Measurements from ENCODE around the gene CELSR2. TPM values are rescaled to one million over a fixed set of nuclear protein-coding genes. Genes with fewer than 3 reads are reported as not detected.
"Not testable (repeated sequence)": the region's sequence is repeated elsewhere in the genome, so short reads cannot be mapped to it uniquely, and the experiment has no call there.

The CELSR2 gene
- polyA plus RNA-seq, 3 donors, result 24.0 to 28.6 (median 26.0) TPM

DNA sequence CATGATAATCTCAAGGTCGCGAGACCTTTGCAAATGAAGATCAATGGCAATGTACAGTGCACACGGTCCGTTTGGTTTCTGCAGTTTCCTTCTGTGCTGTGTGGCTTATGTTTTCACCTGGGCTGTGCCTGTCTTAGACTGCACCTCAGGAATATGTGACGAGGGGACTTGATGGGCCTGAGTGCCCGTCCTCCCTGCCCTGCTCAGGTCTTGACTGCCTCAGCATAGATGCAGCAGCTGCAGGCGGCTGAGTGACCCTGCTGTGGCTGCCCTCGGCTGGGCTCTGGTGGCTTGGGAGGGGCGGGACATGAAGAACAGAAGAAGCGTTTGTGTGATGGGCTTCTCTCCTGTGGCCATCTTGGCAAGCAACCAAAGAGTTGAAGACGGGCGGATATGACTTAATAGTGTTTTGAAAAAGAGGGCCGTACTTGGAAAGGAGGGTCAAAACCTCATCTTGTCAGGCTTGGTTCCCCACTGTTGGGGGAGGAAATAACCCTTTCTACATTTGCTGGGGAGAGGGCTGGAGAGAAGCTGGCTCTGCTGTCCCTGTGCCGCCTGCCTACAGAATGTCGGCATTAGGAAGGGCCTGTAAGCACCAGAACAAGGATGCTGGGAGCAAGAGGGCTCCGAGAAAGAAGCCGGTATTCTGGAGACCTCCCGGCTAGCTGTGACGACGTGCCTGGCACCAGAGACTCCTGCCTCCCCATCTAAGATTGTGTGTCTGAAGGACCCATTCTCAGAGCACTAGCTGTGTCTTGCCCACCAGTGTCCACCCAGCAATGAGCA lies 50.4 kb downstream of the CELSR2 start:
- DNase-seq (ENCODE audit: low read depth in 3 of 3, low spot score in 2 of 3), result no peak

DNA sequence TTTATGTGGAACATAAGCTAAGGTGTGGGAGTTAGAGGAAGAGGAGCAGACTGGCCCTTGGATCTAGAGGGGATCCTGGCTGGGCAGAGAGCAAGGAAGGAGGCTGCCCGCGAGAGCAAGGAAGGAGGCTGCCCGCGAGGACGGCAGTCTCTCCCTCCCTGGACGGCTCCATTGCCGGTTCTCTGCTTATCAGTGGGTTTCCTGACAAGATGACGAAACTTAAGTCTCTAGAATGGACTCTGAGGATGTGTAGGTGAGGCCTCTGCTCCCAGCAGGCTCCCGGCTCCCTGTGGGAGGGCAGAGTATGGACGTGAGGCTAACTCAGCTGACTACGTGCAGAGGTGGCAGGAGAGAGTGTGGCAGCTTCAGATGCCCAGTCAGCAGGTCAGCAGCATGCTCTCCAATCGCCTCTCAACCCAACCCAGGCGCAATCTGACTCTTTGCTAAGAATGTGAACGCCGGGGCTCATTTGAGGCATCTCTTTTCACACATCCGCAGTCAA lies 51.4 kb downstream of the CELSR2 start:
- DNase-seq (ENCODE audit: low read depth in 3 of 3, low spot score in 2 of 3), result no peak

DNA sequence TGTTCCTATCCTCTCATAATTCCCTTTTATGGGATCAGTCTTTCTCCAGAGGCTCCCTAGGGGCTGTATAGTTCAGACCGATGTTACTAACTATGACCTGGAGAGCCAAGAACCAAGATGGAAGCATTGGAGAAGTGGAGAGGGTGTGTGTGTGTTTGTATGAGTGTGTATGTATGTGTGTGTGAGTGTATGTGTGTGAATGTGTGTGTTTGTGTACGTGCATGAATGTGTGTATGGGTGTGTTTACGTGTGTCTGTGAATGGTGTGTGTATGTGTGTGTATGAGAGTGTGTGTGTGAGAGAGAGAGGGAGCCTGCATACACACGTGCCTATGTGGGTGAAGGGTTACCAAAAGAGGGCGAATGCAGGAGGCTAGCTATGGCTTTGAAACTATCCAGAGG lies 52.5 kb downstream of the CELSR2 start:
- no peak for DNase-seq (ENCODE audit: low read depth in 3 of 3, low spot score in 2 of 3)

DNA sequence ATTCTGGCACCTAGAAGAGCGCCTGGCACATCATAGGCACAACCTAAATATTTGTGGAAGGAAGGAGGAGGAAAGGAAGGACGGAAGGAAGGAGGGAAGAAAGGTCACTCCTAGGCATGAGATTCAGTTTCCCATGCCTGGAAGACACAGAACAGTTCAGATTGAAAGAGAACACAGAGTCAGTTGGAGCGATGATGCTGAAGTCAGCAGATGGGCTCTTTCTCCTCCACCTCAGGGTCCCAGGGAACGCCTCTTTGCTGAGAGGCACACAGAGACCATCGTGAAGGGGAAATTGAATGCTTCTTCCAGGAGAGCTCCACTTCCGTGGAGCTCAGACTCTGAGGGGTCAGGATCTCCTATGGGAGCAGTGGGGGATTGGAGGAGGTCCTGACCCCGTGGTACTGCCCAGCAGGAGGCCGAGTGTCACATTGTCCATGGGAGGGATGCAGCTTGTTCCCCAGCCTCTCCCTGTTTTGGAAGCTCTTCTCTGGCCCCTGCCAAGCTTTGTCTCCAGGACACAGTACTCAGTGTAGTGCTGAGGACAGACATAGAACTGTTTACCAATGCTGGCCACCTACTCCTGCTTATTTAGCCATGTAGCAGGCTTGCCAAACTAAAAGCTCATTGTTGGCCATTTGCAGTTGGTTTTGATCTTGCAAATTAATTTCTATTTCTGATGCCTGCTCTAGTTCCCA lies 55.0 kb downstream of the CELSR2 start:
- DNase-seq (ENCODE audit: low read depth in 3 of 3, low spot score in 2 of 3), result no peak

DNA sequence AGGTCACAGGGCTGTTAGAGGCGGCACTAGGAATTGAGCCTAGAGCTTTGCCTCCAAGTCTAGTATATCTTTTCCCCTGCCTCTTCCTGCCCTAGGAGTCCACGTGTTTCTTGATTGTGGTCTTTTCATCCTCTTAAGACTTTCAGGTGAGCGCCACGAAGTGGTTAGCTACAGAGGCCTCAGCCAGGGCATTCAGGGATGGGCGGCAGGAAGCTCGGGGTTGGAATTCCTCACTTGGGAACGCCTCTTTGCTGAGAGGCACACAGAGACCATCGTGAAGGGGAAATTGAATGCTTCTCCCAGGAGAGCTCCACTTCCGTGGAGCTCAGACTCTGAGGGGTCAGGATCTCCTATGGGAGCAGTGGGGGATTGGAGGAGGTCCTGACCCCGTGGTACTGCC lies 56.7 kb downstream of the CELSR2 start:
- DNase-seq (ENCODE audit: low read depth in 3 of 3, low spot score in 2 of 3), result not testable (repeated sequence)

DNA sequence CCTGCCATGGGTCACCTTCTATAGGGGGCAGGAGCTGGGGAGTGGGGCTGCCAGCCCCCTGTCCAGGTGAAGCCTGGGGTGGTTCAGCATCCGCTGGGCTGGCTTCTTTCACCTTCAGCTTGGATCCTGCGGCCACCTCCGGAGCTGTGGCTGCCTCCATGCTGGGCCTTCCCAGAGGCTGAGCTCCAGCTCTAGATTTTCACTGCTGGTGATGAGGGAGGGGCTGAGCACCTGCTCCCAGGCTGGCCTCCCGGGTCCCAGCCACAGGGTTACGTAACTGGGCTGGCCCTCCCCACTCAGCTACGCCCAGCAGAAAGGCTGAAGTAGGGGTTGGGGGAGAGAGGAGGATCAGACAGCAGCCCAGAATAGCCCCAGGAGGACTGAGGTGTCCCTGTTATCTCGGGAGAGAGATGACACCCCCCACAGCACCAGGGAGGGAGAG lies 57.5 kb downstream of the CELSR2 start, which contains the start of gene MYBPHL:
Gene MYBPHL (minus strand): TSS at position 180 of the 442 bp plus-strand sequence. CDS start 20 bp downstream, at position 160.
- DNase-seq (ENCODE audit: low read depth in 3 of 3, low spot score in 2 of 3), result no peak

DNA sequence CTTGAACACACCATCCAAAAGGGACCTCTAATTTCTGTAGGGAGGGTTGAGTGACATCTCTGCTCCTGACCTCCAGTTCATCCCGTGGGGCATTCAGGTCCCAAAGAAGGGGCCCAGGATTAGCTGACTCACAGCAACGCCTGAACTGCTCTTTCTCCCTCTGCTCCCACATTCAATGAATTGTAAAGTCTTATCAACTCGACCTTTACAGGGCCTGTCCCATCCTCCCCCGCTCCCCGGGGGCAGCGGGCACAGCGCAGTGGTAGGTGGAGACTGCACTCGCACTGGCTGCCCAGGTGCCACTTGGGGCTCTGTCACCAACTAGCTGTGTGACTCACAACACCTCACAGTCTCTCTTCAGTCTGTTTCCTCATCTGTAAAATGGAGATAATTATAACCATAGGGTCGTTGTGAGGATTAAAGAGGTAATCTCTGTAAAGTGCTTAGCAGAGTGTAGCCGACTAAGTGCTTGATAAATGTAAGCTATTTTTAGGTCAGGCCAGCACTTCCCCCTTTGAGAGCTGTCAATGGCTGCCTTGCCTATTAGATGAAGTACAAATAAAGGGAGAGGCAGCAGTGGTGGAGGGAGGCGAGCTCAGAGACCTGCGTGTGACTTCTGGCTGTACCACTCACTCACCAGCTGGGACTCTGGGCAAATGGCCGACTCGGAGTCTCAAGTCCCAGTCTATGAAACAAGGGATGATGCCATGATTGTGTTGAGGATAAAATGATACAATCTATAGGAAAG lies 58.1 kb downstream of the CELSR2 start:
- DNase-seq (ENCODE audit: low read depth in 3 of 3, low spot score in 2 of 3), result no peak

DNA sequence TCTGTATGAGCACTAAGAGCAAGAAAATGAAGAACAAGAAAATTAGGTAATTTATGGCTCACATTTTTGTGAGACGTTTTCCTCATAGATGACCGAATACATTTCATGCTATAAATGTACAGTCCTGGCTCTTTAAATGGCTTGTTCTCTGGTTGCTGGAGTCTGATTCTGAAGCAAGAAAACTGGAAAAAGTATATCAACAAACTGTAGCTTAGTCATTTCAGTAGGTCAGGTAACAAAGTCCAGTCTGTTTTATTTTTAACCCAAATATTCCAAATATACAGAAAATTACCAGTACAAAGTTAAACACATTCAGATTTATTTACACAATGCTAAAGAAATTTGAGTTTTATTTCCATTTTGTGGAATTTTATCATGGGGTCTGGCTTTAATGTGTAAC lies 60.0 kb downstream of the CELSR2 start:
- no peak for DNase-seq (ENCODE audit: low read depth in 3 of 3, low spot score in 2 of 3)

DNA sequence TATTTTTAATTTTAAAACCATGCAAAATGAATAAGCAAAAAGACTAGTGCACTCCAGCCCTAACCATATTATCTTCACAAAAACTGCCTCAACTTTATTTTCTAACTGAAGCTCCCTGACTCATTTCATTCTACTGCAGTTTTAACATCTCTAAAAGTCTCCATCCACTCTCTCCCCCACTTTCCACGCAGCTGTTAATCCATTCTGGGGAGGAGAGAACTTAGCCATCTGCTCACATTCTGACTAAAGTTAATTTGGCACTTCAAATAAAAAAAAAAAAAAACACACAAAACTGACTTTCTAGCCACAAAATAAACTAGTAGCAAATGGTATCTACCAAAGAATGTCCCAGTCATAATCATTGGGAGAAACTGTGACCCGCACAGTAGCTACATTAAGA lies 62.9 kb downstream of the CELSR2 start:
- DNase-seq (ENCODE audit: low read depth in 3 of 3, low spot score in 2 of 3), result no peak

DNA sequence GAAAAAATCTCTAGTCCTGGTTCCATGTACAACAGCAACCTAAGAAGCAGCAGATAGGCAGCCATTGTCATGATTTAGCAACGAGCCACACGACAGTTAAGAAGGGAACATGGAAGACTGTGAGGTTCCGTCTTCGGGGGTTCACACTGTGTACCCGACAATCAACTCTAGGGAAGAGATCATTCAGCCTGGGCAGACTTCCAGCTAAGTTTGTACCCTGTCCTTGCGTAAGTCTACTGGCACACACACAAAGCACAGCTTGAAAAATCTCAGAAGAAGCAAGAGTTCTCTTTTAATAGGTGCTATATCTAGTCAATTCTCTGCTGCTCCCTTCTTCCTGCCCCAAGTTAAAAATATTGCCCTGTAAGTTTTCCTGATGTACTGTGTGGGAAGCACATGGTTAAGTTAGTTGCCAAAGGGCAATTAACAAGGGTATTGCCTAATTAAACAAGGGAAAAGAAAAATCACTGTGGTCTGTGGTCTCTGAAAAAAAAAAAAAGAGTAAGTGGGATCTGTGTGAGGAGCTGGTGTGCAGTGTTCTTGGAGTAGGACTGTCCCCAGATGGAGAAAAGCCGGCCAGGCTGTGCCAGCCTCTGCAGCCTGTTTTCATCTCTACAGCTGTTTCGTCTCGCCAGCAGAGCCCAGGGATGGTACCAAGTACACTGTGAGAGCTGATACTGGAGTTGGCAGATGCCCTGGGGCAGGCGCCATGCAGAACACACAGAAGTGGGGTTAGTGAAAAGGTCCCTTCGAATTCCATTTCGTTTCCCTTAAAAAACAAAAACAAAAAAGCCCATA lies 63.8 kb downstream of the CELSR2 start:
- DNase-seq (ENCODE audit: low read depth in 3 of 3, low spot score in 2 of 3), result no peak

DNA sequence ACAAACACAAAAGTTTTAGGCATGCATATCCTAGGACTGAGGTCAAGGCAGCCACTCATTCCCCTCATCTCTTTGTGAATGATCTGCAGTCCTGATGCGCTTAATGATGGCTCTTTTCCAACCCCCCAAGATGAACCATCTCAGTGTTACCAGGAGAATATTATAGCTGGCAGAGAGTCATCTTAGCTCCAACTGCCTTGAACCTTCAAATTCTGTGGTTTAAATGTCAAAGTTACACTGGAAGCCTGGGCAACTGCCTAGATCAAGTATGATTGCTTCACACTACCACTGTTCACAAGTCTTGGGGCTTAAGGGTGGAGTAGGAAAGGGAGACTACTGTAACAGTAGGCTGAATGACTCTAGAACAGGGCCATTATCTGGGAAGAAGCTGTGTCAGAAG lies 65.5 kb downstream of the CELSR2 start:
- no peak for DNase-seq (ENCODE audit: low read depth in 3 of 3, low spot score in 2 of 3)

DNA sequence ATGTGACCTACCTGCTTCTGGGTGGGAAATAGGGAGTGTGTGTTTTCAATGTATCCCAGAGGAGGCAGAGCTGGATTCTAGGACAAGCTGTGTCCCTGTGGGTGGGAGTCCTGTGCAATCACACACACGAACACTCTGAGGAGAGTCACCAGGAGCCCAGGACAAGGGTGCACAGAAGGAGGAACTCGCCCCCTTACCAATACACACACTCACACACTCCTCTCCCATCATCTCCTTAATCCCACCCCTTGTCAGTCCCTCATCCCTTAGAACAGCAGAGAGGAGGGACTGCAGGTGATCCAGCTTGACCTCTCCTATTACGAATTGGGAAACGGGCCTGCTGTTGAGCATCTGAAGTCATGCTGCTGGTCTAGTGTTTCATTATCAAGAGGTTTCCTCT lies 65.9 kb downstream of the CELSR2 start:
- DNase-seq (ENCODE audit: low read depth in 3 of 3, low spot score in 2 of 3), result no peak

DNA sequence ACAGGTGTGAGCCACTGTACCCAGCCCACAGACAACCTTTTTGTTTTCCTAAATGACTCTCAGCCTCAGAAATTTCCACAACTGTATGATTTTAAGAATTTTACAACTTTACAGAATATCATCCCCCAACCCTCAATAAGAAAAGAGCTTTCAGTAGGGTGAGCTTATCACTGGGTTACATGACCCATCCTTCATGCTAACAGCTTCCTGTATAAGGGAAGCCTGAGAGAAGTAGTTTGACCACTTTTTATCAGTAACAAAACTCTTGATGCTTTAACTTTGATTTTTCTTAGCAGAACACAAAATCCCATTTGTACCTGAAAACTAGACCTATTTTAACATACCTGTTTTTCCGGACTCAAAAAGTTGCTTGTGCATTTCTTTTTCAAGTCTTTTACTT lies 67.2 kb downstream of the CELSR2 start:
- DNase-seq (ENCODE audit: low read depth in 3 of 3, low spot score in 2 of 3), result no peak

DNA sequence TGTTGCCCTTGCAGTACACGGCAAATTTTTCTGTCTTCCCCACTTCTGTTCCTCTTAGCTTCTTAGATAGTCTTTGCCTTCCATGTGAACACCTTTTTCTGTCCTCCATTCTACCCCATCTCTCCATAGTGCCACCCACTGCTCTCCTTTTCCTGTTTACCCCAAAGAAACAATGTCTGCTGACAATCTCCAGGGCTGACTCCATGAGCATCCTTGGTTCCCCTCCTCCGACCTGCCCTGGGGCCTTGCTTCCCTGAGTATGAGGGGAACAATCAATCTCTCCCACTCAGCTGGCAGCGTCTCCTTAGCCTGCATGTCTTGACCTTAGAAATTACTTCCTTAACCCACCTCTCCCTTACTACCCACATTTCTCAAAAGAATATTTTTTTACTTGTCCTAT lies 69.8 kb downstream of the CELSR2 start:
- no peak for DNase-seq (ENCODE audit: low read depth in 3 of 3, low spot score in 2 of 3)

DNA sequence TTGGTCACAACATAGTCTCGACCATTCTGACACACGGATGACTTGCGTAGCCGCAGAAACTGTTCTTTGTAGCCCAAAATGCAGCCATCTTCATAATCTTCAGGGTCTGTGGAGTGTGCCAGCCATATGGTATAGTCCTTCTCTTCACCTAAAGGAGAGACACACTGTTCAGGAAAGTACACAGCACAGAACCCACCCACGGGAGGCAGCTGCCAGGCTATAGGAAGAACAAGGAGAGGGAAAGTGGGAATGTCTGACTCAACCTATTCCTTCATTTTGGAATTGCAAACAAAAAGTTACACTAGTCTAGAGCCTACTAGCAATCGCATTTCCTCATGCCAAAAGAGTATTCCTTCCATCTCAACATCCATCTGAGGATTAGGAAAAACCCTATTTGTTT lies 73.6 kb downstream of the CELSR2 start:
- DNase-seq (ENCODE audit: low read depth in 3 of 3, low spot score in 2 of 3), result no peak

Other genes with a start within 250 kb of the CELSR2 start
- 10 to 100 TPM; 14.4 to 15.6 (median 14.9) TPM for gene WDR47, start 207.4 kb upstream of the CELSR2 start, polyA plus RNA-seq (ENCODE audit: insufficient read length in 3 of 3)
- gene TAF13, start 173.5 kb upstream of the CELSR2 start, polyA plus RNA-seq (ENCODE audit: insufficient read length in 3 of 3), result 10 to 100 TPM; 44.6 to 58.3 (median 47.9) TPM
- gene TMEM167B, start 158.8 kb upstream of the CELSR2 start, polyA plus RNA-seq (ENCODE audit: insufficient read length in 3 of 3), result 10 to 100 TPM; 41.6 to 42.5 (median 42.1) TPM
- 1 to 10 TPM; 1.7 to 2.2 (median 1.8) TPM for gene ELAPOR1, start 135.4 kb upstream of the CELSR2 start, polyA plus RNA-seq (ENCODE audit: insufficient read length in 3 of 3)
- gene SARS1, start 35.6 kb upstream of the CELSR2 start, polyA plus RNA-seq (ENCODE audit: insufficient read length in 3 of 3), result 100 to 1,000 TPM; 144 to 154 (median 150) TPM
- gene PSRC1, start 33.6 kb downstream of the CELSR2 start, polyA plus RNA-seq (ENCODE audit: insufficient read length in 3 of 3), result 10 to 100 TPM; 20.4 to 27.5 (median 24.0) TPM
- under 1 TPM in 1 of 3 donors, not detected in 2; 0.08 TPM for gene MYBPHL, start 57.5 kb downstream of the CELSR2 start, polyA plus RNA-seq (ENCODE audit: insufficient read length in 3 of 3)
- gene SORT1, start 148.4 kb downstream of the CELSR2 start, polyA plus RNA-seq (ENCODE audit: insufficient read length in 3 of 3), result 10 to 100 TPM; 58.4 to 64.9 (median 60.2) TPM
- 100 to 1,000 TPM; 135 to 147 (median 136) TPM for gene PSMA5, start 176.9 kb downstream of the CELSR2 start, polyA plus RNA-seq (ENCODE audit: insufficient read length in 3 of 3)
- 1 to 10 TPM; 6.7 to 10.0 (median 9.3) TPM for gene SYPL2, start 217.0 kb downstream of the CELSR2 start, polyA plus RNA-seq (ENCODE audit: insufficient read length in 3 of 3)
- 1 to 10 TPM; 6.0 to 7.7 (median 6.3) TPM for gene ATXN7L2, start 234.4 kb downstream of the CELSR2 start, polyA plus RNA-seq (ENCODE audit: insufficient read length in 3 of 3)
- gene CYB561D1, start 244.6 kb downstream of the CELSR2 start, polyA plus RNA-seq (ENCODE audit: insufficient read length in 3 of 3), result 10 to 100 TPM in 1 of 3 donors, 1 to 10 TPM in 2; 9.0 to 10.2 (median 9.8) TPM